Fibroblast of peridontal ligament (primary cell): ENCODE measurements around the gene DIPK1A.

ENCODE experiments used
- DNase-seq: peaks from one replicate; pipeline ENCODE4 v3.0.0-alpha.2; 2010; ENCODE audit errors: extremely low read depth

Gene DIPK1A

DNA sequence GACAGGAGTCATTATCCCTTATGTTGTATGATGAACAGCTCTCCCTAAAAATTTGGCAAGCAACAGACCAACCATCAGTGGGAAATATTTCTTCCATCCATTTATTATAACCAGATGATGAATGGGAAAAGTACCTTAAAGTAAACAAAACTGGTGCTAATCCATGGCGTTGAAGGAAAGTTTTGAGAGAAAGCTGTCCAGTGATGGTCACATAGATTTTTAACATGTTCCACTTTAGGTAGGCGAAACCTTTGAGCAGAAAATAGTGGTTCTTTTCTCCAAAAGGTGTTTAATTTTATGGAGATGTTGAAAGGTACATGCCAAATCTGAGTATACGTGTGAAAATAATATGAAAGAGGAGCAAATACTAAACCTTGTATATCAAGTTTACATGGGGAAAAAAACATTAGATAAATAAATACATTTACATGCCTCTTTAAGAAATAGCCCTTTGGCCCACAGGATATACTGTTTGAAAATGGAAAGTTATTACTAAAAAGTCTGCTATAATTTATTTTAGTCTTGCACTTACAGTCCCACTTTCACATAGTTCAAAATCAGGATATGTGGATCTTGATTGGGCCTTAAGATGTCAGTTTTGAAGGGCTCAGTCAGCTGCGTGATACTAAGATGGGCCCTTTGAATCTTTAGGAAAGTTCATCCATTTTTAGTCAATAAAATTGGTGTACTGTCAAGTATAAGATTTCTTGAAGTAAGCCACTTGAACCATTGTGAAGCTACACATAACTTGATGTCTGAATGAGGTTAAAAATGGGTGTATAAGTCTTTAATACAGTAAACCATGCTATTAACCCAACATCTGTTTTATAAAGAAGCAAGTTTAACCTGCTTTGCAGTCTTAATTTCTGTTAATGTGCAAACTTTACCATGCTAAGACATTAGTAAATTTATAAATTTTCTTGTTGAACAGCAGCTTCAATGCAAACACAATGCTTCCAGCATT is 118.9 kb downstream of the DIPK1A start:
- no peak for DNase-seq

DNA sequence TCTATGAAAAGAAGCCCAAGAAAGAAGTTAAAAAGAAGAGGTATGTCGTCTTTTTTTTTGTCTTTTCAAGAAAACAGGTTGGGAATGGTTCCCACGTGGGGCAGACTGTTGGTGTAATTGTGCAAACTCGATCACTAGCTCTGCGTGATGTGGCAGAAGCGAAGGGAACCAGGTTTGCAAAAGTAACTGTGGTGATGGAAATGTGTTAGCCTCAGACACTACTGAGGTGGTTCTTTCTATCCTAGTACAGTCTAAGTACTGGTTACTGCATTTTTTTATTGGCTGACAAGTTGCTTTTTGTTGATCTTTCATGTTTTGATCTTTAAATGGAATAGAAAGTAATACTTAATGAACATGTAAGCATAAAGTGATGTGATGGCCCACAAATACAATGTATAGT is 120.7 kb downstream of the DIPK1A start:
- DNase-seq, result no peak

DNA sequence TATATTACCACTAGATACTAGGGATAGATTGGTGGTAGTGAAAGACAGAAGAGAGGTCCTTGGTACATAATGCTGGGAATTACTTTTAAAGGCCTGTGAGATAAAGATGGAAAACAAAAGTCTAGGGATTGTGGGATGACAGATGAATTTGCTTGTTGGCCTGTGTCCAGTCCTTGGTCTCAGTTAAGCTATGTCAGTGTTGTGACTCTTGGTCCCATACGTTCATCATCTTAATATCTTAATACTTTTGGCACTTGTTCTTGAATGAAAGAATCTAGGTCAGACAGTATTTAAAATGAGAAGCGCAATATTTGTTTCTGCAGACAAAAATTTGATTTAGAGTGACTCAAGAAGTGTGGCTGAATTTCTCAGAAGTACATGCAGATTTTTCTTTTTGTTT is 121.8 kb downstream of the DIPK1A start:
- DNase-seq, result no peak

DNA sequence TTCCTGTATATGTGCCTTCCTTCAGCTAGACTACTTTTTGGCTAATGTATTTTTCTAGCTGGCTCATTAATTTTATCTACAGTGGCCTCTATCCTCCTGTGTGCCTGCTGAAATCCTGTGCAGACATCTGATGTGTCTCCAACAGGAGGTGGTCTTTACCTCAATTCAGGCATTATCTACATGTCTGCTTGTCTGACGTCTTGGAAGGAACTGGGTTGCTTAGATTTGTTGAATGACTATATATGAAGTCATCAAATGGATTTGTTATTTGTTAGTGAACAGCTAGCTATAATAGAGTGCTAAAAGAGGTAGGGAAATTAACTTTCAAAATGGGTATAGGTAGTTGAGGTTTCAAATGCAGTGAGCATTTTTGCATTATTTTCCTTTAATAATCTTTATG is 122.7 kb downstream of the DIPK1A start:
- no peak for DNase-seq

- DNase-seq, result peak; percentile 32
Observed at GRCh38 chr1:92837062-92837461, 124.2 kb downstream of the DIPK1A start.

- DNase-seq, result no peak
Observed at GRCh38 chr1:92834617-92835016, 126.6 kb downstream of the DIPK1A start.

- no peak for DNase-seq
Observed at GRCh38 chr1:92833840-92834239, 127.4 kb downstream of the DIPK1A start.

DNA sequence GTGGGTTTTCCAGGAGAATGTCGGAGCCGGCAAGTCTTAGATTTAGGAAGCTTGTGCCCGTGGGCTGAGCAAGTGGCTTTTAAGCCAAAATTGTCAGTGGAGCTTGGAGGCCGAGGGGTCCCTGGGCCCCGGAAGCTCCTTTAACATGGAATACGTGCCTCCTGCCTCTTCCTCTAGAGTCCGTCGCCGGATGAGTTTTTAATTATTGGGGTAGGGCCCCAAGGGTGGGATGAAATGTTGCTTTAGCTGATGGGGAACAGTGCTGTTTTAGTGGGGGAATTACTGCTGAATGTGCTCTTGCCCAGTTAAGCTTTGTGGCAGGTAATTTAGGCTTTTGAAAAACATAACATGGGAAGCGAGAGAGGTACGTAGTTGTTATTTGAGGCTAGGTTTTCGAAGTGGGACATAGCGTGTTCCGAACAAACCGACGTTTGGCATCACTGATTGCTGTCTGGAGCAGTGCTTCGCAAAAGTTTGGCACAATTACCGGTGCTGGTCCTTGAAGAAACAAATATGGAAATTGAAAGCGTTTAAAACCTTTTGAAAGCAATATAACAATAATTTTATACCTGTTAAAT is 128.6 kb downstream of the DIPK1A start:
- DNase-seq, result peak; percentile 39

DNA sequence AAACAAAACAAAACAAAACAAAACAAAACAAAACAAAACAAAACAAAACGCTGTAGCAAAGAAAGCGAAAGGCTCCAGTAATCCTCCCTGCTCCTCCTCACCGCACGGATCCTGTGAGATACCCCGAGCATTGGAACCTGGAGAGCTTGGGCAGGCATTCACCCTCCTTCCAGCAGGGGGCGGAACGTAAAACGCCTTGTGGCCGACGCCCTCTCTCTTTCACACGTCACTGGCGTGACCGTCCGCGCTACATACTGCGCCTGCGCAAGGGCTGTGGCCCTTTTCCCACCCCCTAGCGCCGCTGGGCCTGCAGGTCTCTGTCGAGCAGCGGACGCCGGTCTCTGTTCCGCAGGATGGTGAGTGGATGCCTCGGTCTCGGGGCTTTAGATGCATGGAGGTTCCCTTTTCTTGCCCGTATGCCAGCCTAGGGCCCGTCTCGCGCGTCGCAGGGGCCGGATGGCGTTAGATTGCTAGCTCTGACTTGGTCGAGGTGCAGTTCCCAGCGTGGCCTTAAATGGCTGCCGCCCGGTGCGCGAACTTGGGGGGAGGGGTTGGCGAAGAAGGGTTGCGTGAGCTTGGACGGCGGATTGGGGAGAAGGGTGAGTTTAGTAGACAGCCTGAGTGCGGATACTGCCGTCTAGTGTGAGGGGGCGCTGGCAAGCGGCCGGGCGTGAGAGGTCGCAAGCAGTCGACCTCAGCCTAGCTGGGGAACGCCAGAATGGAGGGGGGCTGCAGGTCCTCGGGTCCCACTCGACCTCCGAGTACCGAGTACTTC is 129.3 kb downstream of the DIPK1A start, which contains the start of gene RPL5:
Gene RPL5 (plus strand): TSS at position 279 of the 775 bp plus-strand sequence. CDS start 75 bp downstream, at position 354.
- peak; percentile 98 for DNase-seq

- DNase-seq, result no peak
Observed at GRCh38 chr1:92831368-92831761, 129.9 kb downstream of the DIPK1A start.

DNA sequence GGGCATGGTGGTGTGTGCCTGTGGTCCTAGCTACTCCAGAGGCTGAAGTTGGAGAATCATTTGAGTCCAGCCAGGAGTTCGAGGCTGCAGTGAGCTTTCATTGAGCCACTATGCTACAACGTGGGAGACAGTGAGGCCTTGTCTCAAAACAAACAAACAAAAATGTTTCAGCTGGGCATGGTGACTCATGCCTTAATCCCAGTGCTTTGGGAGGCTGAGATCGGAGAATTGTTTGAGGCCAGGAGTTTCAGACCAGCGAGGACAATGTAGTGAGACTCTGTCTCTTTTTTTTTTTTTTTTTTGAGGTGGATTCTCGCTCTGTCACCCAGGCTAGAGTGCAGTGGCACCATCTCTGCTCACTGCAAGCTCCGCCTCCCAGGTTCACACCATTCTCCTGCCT is 134.5 kb downstream of the DIPK1A start:
- no peak for DNase-seq

DNA sequence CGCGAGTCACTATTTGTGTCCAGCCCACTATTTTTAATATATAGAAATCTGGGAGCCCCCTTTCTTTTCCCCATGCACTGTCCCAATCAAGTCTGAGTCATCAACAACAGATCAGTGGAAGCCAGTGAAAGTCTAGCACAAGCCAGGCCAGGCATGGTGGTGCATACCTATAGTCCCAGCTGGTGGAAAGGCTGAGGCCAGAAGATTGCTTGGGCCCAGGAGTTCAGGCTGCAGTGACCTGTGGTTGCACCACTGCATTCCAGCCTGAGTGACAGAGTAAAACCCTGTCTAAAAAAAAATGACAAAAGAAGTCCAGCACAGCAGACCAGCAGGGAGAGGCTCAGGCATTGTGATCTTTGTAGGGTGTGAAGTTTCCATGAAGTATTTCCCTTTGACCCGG is 138.4 kb downstream of the DIPK1A start:
- DNase-seq, result no peak

GRCh38 chr1:92820551-92820950 is 140.7 kb downstream of the DIPK1A start:
- no peak for DNase-seq

GRCh38 chr1:92820024-92820423 is 141.2 kb downstream of the DIPK1A start:
- no peak for DNase-seq

DNA sequence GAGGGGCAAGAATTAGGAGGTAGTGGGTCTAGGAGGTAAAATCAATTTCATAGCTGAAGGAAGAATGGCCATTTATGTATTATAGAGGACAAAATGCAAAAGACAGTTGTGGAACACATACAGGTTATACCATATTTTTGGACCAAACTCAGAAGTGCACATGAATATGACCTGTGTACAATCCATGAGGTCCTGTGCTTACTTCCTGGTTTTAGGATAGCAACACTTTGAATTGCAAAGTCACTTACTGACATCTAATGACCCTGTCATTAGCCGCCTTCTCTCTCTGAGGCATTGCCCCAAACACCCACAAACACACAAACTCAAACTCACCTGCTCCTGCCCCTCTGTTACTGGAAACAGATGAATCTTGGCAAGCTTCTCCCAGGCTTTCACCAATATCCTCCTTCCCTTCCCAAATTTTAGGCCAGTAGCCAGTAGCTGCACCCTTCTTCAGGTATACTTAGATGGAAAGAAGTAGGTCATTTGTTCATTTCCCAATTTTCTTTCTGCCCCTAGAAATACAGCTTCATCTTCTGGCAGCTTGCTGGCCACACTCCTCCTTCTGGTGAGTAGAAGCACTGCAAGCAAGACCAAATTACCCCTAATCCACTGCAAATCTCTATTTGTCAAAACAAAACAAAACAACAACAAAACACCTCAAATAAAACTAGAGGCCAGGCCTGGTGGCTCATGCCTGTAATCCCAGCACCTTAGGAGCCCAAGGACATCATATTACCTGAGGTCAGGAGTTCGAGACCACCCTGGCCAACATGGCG is 143.1 kb downstream of the DIPK1A start:
- DNase-seq, result peak; percentile 57

DNA sequence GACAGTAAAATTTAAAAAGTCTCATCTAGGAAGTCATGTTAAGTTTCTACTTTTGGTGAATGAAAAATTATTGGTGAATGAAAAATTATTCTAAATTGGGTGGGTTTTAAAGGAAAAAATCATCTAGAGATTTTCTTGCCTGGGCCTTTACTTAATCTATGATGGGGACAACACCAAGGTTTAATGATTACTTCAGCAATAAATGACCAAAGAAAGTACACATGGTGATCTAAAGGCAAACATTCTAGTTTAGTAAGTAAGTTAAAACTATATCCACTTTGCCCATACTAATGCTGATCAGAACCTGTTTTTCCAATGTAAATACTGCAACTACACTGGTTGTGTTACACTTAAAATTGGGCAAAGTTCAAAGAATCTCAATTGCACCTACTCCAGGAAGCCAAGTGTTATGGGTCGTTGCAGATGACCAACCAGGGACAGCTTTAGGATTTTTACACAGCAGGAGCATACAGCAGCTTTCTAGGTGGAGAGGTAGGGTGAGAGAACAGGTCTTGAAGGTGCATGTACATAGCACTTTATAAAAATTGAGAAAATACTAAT is 144.0 kb downstream of the DIPK1A start:
- no peak for DNase-seq

DNA sequence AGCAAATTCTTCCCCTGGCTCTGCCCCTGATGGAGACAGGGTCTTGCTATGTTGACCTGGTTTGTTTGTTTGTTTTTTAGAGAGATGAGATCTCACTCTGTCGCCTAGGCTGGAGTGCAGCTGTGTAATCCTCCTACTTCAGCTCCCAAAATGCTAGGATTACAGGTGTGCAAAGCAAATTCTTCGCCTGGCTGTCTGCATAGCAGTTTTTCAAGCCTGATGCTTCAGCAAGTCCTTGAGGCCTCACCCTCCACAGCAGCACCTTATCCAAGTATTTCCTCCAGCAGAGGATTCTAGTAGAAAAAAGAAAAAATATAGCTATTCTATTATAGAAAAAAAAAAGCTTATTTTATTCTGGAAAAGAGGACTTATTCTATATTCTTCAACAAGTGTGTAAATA is 144.5 kb downstream of the DIPK1A start:
- no peak for DNase-seq

GRCh38 chr1:92808381-92808780 is 152.9 kb downstream of the DIPK1A start:
- no peak for DNase-seq

DNA sequence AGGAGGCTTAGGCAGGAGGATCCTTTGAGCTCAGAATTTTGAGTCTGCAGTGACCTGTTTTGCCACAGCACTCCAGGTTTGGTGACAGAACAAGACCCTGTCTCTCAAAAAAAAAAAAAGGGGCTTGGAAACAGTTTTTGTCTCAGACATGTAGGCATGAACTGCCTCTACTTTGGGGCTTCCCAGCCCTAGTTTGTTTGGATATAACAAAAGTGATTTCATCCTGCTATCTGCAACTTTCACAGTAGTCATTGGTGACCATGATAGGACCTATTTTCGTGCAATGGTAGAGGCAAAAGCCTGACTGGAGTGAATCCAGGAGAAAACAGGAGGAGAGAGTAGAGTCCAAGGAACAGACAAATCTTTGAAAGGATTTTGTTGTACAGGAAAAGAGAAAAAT is 156.0 kb downstream of the DIPK1A start:
- no peak for DNase-seq

- peak; percentile 90 for DNase-seq
Observed at GRCh38 chr1:92804721-92805201, 156.5 kb downstream of the DIPK1A start.
